HG03159 (cell line): ENCODE data around the gene PTPN20.
"Not testable (repeated sequence)": the region's sequence is repeated elsewhere in the genome, so short reads cannot be mapped to it uniquely, and the experiment has no call there.

ENCODE experiments used
- ATAC-seq: cut with Tn5 transposase; IDR thresholded peaks from one replicate; pipeline ENCODE4 v1.9.1; 2021; ENCODE audit warnings: mild to moderate bottlenecking, moderate library complexity; ENCODE audit not compliant: unreplicated experiment

The PTPN20 gene

GRCh38 chr10:46948687-46949518 lies 37.7 kb downstream of the PTPN20 start:
- not testable (repeated sequence) for ATAC-seq

- not testable (repeated sequence) for ATAC-seq
These were observed 41.3 kb downstream of the PTPN20 start for GRCh38 chr10:46952540-46952939.

DNA sequence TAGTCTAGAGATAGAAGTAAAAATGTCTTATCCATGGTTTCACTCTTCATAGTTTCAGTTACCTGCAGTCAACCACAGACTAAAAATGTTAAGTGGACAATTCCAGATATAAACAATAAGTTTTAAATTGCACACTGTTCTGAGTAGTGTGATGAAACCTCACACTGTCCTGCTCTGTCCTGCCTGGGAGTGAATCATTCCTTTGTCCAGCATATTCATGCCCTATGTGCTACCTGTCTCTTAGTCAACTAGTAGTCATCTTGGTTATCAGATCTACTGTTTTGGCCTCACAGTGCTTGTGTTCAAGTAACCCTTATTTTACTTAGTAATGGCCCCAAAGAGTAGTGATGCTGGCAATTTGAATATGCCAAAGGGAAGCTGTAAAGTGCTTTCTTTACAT lies 49.5 kb downstream of the PTPN20 start:
- ATAC-seq: not testable (repeated sequence)

DNA sequence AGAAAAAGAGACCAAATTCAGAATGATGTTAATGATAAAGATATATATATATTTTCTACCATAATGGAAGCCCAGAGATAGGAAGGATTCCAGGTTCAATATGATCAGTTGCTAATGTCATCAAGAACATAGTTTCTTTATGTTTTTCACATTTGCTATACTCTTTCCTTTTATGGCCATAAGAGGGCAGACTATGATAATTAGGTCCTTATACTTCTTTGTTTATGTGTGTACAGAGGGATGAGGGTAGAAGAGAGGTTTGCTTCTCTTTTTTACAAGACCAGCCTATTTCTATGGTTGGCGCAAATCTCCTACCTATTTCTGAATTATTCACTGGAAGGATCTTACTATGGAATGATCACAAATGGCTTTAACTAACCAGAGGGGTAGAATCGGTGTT lies 52.1 kb downstream of the PTPN20 start:
- not testable (repeated sequence) for ATAC-seq

DNA sequence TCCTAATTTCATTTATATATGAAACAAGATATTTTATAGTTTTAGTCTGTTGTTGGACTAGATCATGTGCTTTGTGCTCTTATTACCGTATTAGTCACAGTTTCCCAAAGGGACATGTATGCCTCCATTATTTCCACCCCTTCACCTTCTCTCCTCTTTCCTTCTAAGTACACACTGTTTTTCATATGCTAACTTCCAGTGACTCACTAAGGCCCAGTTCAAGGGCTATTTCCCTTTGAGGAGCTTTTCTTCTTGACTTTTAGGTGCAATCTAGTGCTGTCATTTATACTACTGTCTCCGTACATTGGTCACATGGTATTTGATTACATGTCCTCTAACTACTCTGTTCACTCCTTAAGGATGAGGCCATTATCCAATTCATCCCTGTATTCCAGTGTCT lies 55.8 kb downstream of the PTPN20 start:
- not testable (repeated sequence) for ATAC-seq

DNA sequence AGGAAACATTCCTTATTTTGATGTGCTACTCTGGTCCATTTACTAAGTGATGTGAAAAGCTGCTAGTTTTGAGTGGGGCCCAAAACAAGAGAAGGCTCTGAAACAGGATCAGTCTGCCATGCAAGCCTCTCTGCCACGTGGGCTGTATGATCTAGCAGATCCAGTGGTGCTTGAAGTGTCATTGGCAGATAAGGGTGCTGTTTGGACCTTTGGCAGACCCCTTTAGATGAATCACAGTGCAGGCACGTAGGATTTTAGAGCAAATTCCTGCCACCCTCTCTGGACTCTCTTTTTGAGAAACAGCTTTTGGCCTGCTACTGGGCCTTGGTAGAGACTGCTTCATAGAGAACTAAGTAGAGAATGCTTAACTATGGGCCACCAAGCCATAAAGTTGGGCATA lies 69.0 kb downstream of the PTPN20 start:
- not testable (repeated sequence) for ATAC-seq

DNA sequence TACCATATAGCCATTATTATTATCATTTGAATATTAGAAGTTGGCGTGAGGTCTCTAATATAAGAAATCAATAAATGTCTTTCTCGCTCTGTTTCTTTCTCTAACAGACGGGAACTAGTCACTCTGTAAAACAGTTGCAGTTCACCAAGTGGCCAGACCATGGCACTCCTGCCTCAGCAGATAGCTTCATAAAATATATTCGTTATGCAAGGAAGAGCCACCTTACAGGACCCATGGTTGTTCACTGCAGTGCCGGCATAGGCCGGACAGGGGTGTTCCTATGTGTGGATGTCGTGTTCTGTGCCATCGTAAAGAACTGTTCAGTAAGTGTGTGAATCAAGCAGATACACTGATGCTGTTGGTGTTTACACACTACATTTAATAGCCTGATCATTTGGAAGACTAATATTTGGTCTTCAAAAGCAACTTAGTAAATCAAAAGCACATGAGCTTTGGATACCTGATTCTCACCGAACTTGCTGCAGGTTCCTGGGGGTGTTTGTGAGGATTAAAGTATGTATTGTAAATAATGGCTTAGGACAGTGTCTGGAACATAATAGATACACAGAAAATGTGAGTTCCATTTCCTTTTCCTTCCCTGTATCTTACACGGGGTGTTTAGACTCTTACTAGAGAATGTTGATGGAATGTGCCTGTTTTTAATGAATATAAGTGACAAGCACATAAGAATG lies 76.2 kb downstream of the PTPN20 start:
- ATAC-seq: peak; percentile 97

DNA sequence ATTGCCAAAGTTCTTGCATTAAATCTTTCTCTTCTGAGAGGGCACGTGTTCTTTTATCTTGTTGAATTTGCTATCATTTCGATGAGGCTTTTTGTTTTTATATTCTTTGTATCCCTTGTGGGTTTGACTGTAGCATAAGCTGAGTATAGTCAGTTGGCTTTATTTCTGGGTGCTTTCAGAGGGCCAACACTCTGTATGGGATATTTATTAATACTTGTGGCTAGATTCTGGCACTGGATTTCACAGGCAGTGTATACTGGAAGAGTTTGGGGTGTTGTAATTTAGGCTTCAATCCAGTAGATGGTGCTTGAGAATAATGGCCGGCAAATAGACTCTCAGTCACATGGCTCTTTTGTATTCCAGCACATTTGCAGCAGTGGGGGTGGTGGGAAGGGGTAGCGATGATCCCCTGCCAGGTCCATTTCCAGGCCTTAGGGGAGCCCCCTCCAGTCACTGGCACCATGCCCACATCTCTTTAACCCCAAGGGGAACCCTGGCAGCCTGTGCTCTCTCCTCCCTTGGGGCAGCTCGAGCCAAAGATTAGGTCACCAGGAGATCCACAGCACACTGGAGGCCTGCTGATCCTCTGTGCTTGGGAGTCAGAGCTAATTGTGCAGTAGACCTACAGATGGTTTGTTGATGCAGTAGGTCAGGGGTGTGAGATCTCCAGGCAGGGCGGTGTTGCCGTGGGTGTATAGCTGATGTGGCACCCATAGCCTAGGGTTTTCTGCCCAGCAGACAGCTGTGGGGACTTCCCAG lies 81.8 kb downstream of the PTPN20 start:
- no peak for ATAC-seq

DNA sequence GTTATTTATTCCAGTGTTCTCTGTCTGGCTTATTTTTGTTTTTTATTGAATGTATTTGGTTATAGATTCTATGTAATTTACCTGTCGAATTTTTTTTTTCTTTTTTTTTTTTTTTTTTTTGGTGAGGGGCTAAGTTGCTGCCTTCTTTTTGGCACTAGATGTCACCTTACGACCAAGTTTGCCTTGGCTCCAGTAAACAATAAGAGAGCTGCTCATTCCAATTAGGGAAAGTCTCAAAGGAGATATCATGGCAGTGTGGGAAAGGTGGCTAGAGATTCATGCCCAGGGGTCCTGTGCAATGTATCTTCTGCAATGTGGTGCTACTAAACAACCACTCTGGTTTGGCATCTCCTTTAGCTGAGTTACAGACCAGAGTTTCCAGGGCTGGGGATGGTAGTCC lies 84.0 kb downstream of the PTPN20 start:
- no peak for ATAC-seq

GRCh38 chr10:46998192-46998591 lies 87.0 kb downstream of the PTPN20 start:
- ATAC-seq: no peak

DNA sequence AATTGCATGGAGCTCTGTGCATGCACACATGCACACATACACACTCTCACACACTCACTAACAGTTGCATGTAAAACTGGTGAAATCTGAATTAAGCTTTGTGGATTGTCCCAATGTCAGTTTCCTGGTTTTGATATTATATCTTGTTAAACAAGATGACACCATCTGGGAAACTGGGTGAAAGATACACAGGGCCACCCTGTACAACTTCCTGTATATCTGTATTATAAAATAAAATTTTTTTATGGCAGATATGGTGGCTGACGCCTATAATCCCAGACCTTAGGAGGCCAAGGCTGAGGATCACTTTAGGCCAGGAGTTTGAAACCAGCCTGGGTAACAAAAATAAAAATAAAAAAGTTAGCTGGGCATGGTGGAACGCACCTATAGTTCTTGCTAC lies 87.4 kb downstream of the PTPN20 start:
- no peak for ATAC-seq

- ATAC-seq: no peak
These were observed 88.0 kb downstream of the PTPN20 start for GRCh38 chr10:46999217-46999616.

DNA sequence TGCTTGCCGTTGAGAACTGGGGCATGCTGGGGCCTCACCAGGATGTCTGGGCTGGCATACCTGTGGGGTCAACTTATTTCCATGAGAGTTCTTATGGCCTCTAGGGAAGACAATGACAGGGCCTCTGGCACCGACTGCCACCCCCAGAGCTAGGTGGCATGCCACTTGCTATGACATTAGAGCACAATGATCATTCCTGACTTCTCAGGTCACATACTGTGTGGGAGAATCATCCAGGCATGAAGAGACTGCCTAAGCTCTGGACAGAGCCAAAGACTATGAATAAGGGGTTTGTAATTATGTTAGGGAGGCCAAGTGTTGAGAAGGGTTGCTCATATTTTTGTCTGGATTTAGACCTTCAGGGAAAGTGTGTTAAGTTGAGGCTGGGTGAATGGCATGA lies 97.5 kb downstream of the PTPN20 start:
- ATAC-seq: no peak

DNA sequence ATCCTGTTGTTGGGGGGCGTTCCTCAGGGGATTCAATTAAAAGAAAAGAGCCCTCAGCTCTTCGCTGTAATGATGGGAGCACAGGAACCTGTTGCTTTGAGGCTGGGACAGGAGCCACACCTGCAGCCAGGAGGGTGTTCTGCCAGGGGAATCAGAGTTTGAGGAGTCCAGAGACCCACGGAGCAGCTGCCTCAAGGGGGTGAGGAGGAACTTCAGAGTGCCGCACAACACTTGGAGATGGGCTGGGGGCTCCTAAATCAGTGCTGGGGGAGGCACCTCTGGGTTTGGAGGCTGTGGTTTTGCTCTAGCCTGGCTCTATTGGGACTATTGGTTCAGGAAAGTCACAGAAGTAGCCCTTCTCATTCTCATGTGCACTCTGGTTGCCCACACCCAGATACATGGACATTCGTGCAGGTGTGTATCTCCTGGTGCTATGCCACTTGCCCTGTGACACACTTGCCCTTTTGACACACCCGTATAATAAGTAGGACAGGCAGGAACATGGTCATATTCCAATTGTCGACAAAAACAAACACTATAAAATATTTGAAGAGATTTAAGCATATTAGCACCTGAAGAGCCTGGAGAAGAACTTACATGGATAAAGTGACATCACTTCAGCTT lies 98.1 kb downstream of the PTPN20 start:
- no peak for ATAC-seq

- no peak for ATAC-seq
These were observed 98.8 kb downstream of the PTPN20 start for GRCh38 chr10:47010036-47010435.

DNA sequence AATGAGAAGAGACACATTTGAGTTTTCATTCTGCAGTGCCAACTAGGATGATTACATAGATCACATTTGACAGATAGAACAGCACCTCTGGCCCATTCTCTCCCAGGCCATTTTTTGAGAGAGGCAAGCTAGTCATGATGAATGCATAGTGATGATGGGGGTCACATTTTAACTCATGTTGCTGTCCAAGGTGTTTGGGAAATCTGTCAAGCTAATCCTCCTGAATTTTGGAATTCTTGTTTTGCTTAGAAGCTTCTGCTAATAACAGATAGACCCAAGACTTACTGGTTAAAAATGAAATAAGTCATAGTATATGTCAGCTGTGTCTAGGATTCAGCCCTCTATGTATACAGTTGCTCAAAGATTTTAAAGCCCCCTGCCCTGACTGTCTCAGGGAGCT lies 101.0 kb downstream of the PTPN20 start:
- no peak for ATAC-seq

DNA sequence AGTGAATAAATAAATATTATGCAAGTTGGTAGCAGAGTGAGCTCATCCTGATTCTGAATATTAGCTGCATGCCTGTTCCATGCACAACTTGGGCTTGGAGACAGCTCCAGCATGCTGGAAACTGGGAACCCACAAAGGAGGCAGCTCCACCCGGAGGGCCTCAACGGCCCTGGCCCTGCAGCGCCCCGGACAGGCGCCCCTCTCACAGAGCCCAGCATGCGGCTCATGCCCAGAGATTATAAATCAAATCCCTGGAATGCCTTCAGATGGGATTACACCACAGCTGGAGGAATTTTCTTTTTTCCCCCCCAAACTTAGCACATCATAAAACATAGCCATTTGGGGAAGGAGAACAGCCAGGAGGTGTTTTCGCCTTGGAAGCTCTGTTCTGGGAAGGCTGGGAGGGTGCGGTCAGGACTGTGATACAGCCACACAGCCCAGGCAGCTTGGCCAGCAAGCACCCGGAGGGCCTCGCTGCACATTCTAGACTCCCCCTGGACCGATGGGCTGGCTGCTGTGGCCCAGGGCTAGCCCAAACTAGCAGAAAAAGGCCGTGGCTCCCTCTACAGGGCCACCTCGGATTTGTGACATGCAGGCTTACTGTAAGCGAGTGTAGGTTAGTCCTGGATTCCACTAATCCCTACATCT lies 102.4 kb downstream of the PTPN20 start:
- no peak for ATAC-seq

GRCh38 chr10:47015404-47015803 lies 104.2 kb downstream of the PTPN20 start:
- no peak for ATAC-seq

GRCh38 chr10:47016564-47016963 lies 105.3 kb downstream of the PTPN20 start:
- no peak for ATAC-seq

DNA sequence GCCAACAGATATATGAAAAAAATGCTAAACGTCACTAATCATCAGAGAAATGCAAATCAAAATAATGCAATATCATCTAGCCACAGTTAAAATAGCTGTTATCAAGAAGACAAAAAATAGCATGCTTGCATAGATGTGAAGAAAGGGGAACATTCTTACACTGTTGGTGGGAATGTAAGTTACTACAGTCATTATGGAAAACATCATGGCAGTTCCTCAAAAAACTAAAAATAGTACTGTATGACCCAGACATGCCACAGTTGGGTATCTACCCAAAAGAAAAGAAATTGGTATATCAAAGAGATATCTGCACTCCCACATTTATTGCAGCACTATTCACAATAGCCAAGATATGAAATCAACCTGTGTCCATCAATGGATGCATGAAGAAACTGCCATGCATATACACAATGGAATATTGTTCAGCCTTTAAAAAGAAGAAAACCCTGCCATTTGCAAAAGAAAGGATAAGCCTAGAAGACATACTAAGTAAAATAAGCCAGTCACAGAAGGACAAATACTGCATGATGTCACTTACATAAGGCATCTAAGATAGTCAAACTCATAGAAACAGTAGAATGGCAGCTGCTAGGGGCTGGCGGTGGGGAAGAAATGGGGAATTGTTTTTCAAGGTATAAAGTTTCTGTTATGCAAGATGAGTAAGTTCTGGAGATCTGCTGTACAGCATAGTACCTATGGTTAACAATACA lies 107.0 kb downstream of the PTPN20 start:
- ATAC-seq: no peak
